H1 (cell line): Measurements from ENCODE around the gene UBAP1L.
"Not testable (repeated sequence)": the region's sequence is repeated elsewhere in the genome, so short reads cannot be mapped to it uniquely, and the experiment has no call there.

Experiments used
- CHD1 ChIP-seq: IDR thresholded peaks from 2 replicates; pipeline ENCODE4 v1.6.1; 2012; ENCODE audit warnings: low read depth, low read length, improper control_type of control experiment
- CTCF ChIP-seq, 3 experiments: IDR thresholded peaks; 1 replicate in 2 of 3; 2 replicates in 1 of 3; pipeline versions ENCODE4 v1.5.1 to v1.6.1; 2011; ENCODE audit warnings: low read length in 3 of 3, mild to moderate bottlenecking in 3 of 3, inconsistent platforms in 2 of 3, low read depth in 1 of 3, moderate library complexity in 1 of 3; ENCODE audit not compliant: insufficient read depth in 1 of 3; ENCODE audit errors: control extremely low read depth in 1 of 3
- RFX5 ChIP-seq: IDR thresholded peaks from 2 replicates; pipeline ENCODE4 v1.6.1; 2011; ENCODE audit warnings: low read depth, low read length, improper control_type of control experiment, borderline replicate concordance
- YY1 ChIP-seq: IDR thresholded peaks from 2 replicates; pipeline ENCODE4 v1.6.1; 2011; ENCODE audit warnings: low read depth, mild to moderate bottlenecking, low read length

- TF ChIP-seq YY1; CHD1; RFX5; CTCF (IDR thresholded peaks at IDR 0.05; ENCODE audit: control extremely low read depth in 1 of 3, insufficient read depth in 1 of 3, low read depth in 1 of 3, low read length in 3 of 3): not testable (repeated sequence)
These were observed 21.2 kb downstream of the UBAP1L start for GRCh38 chr15:65093793-65094170.
